Adrenal gland (tissue), 5 donors: Measurements from ENCODE around the gene PHYH.
"Not testable (repeated sequence)": the region's sequence is repeated elsewhere in the genome, so short reads cannot be mapped to it uniquely, and the experiment has no call there.

ENCODE experiments used
- POLR2A ChIP-seq, 2 donors: fragments of 450-650 bp; IDR thresholded peaks; one replicate each; pipeline ENCODE4 v1.6.1; 2017; ENCODE audit warnings: antibody characterized with exemption in 2 of 2, mild to moderate bottlenecking in 2 of 2, moderate library complexity in 1 of 2
- TF ChIP-seq, protein P1 (sequence below), 6 experiments: fragments of 450-650 bp in 4 of 6; fragments of 200-600 bp in 2 of 6; sonication (generic) in 1 of 6; IDR thresholded peaks; 1 replicate in 5 of 6; 2 replicates in 1 of 6; pipeline versions ENCODE4 v1.5.1 to v1.8.0; 2016 to 2021; ENCODE audit warnings: antibody characterized with exemption in 6 of 6, mild to moderate bottlenecking in 2 of 6, moderate library complexity in 1 of 6
- donor health status: DM: no; HTN: no; CAD: no.

GRCh38 chr10:13282348-13282747 is 17.5 kb downstream of the PHYH start:
- TF ChIP-seq, protein P1, sequence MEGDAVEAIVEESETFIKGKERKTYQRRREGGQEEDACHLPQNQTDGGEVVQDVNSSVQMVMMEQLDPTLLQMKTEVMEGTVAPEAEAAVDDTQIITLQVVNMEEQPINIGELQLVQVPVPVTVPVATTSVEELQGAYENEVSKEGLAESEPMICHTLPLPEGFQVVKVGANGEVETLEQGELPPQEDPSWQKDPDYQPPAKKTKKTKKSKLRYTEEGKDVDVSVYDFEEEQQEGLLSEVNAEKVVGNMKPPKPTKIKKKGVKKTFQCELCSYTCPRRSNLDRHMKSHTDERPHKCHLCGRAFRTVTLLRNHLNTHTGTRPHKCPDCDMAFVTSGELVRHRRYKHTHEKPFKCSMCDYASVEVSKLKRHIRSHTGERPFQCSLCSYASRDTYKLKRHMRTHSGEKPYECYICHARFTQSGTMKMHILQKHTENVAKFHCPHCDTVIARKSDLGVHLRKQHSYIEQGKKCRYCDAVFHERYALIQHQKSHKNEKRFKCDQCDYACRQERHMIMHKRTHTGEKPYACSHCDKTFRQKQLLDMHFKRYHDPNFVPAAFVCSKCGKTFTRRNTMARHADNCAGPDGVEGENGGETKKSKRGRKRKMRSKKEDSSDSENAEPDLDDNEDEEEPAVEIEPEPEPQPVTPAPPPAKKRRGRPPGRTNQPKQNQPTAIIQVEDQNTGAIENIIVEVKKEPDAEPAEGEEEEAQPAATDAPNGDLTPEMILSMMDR (IDR thresholded peaks at IDR 0.05), result not testable (repeated sequence)
- not testable (repeated sequence) for TF ChIP-seq POLR2A (IDR thresholded peaks at IDR 0.05)
